Thoracic aorta (tissue), 2 donors: Measurements from ENCODE around the gene CUEDC1. TPM values are rescaled to one million over a fixed set of nuclear protein-coding genes. Genes with fewer than 3 reads are reported as not detected.
"Not testable (repeated sequence)": the region's sequence is repeated elsewhere in the genome, so short reads cannot be mapped to it uniquely, and the experiment has no call there.

Experiments used
- ATAC-seq: fragments of 150-250 bp; one replicate; pipeline ENCODE4 v1.8.0; 2017; ENCODE audit warnings: low read depth; ENCODE audit not compliant: insufficient number of reproducible peaks, low FRiP score
- DNase-seq: peaks from one replicate; pipeline ENCODE4 v3.0.0-alpha.2; 2020; ENCODE audit warnings: low spot score
- H3K27ac ChIP-seq, 2 donors: fragments of 200-600 bp; sonication (generic); 1 replicate in 1 of 2; 2 replicates in 1 of 2; pipeline ENCODE4 v1.5.1; 2016; ENCODE audit warnings: mild to moderate bottlenecking in 2 of 2, moderate library complexity in 2 of 2
- H3K27me3 ChIP-seq: fragments of 200-600 bp; sonication (generic); replicated peaks from 2 replicates; pipeline ENCODE4 v1.6.0; 2016; ENCODE audit warnings: mild to moderate bottlenecking; ENCODE audit not compliant: insufficient read depth
- H3K36me3 ChIP-seq: fragments of 200-600 bp; sonication (generic); one replicate; pipeline ENCODE4 v1.5.1; 2016
- H3K4me1 ChIP-seq, 2 donors: fragments of 200-600 bp; sonication (generic); 1 replicate in 1 of 2; 2 replicates in 1 of 2; pipeline versions ENCODE4 v1.5.1 to v1.6.0; 2016; ENCODE audit warnings: low read depth in 2 of 2, mild to moderate bottlenecking in 1 of 2; ENCODE audit not compliant: control insufficient read depth in 1 of 2
- H3K4me3 ChIP-seq: fragments of 200-600 bp; sonication (generic); 2 replicates; pipeline ENCODE4 v1.5.1; 2016; ENCODE audit warnings: mild to moderate bottlenecking
- H3K9me3 ChIP-seq: fragments of 200-600 bp; sonication (generic); 2 replicates; pipeline ENCODE4 v1.5.1; 2016
- CTCF ChIP-seq: fragments of 200-600 bp; sonication (generic); IDR thresholded peaks from one replicate; pipeline ENCODE4 v1.5.1; 2019; ENCODE audit warnings: antibody characterized with exemption
- total RNA-seq, 2 donors: library from RNA; depleted of rRNA; stranded (reverse); fragments of >200 nt; gene quantifications; one replicate each; pipeline versions ENCODE4 v1.1.0 to v1.2.3, GENCODE V29; 2016

The CUEDC1 gene
- total RNA-seq, 2 donors from 2014 or later = 32.7 to 93.1 TPM

DNA sequence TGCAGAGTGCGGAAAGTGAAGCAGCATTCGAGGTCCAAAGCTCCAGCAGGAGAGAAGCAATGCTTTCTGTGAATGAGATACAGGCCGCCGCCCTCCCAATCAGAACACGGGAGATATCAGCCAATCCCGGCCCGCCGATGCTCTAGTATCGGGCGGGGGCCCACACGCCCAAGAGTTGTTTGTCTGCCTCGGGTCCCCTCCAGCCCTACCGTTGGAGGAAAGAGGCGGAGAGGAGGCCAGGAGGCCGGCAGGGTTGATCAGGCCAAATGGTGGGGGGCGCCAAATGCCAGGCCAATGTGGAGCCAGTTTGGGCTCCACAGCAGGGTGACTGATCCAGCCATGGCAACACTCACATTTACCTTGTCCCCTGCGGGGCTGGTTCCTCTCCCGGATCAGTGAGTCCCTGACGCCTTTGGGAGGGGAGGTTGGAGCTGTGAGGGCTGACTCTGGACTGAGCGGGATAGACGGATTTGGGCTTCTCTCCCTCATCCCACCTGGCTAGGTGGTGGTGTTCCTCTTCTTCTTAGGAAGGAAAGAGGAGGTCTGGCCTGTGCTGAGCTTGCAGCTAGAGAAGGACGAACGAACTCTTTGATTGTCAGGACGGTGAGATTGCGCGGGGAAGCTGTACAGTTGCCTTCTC lies 10.4 kb upstream of the CUEDC1 start:
- no peak for TF ChIP-seq CTCF
- H3K27me3 ChIP-seq = no peaks in the 10 kb centered on the region
- DNase-seq = no peak

DNA sequence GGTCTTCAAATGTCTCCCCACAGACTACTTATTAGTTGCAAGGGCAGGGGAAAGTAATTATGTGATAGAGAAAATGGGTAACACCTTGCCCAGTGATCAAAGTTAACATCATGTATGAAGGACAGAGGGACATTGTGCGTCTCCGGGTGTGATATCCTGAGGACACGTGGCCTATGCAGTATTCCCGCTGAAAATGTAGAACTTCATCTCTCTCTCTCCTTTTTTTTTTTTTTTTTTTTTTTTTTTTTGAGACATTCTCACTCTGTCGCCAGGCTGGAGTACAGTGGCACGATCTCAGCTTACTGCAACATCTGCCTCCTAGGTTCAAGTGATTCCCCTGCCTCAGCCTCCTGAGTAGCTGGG lies 7.9 kb upstream of the CUEDC1 start:
- DNase-seq = no peak
- H3K27ac ChIP-seq = no peak overlapping the region
- H3K27me3 ChIP-seq = no peaks in the 10 kb centered on the region
- TF ChIP-seq CTCF = no peak
- no peaks in the 10 kb centered on the region for H3K36me3 ChIP-seq
- ATAC-seq = no peak
- no peak overlapping the region for H3K4me3 ChIP-seq
- H3K4me1 ChIP-seq = no peaks in the 10 kb centered on the region
- H3K9me3 ChIP-seq = no peaks in the 10 kb centered on the region

More for the DNA sequence above, 10.4 kb upstream of the CUEDC1 start:
- Histone ChIP-seq H3K9me3 (no peaks in the 10 kb centered on the region), H3K4me1 (no peaks in the 10 kb centered on the region), H3K27ac (no peak overlapping the region), H3K36me3 (no peaks in the 10 kb centered on the region), H3K4me3 (no peak overlapping the region)
- no peak for ATAC-seq

DNA sequence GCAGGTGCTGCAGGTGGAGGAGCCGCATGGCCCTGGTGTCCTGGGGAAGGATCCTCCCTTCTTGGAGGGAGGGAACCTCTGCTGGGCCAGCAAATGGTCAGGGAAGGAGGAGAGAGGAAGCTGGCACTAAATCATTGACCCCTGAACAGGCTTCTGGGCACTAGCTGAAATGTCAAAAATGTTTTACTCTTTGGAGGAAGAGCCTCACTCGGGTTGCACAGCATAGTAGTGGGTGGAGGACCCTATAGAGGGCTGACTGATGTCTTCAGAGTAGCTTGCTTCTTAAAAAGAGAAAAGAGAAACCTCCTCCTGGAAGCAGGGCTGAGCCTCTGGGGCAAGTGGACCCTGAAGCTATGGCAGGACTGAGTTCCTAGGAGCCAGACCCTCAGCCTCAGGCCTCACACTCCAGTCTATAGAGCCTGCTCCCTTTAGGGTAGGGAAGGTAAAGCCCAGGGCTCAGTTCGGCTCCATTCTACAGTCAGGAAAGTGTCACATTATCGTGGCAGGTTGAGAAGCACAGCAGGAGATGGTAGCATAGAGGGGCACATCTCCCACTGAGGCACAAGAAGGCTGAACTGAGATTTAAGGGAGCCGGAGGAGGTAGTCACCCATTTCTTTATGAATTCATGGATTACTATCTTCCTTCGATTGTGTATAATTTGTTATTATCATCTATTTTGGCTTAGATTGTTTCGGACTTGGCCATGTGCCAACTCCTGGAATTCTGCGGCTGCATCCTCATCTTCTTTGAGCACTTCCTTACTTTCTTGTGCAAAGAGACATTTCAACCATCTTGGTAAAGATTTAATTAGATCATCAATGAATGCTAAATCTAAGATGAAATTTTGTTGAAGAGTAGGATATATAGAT lies 7.3 kb upstream of the CUEDC1 start:
- Histone ChIP-seq H3K4me1 (no peaks in the 10 kb centered on the region), H3K4me3 (no peak overlapping the region), H3K36me3 (no peaks in the 10 kb centered on the region), H3K27ac (no peak overlapping the region), H3K27me3 (no peaks in the 10 kb centered on the region), H3K9me3 (no peaks in the 10 kb centered on the region)
- DNase-seq (no peak), ATAC-seq (no peak)
- no peak for TF ChIP-seq CTCF

GRCh38 chr17:57959929-57960328 lies 4.7 kb upstream of the CUEDC1 start:
- H3K36me3 ChIP-seq = no peaks in the 10 kb centered on the region
- H3K27me3 ChIP-seq = no peaks in the 10 kb centered on the region
- no peak overlapping the region for H3K4me3 ChIP-seq
- ATAC-seq = no peak
- peaks cover 0 to 11% of the 10 kb centered on the region in 2 donors for H3K4me1 ChIP-seq
- TF ChIP-seq CTCF = no peak
- H3K27ac ChIP-seq = no peak overlapping the region
- DNase-seq = no peak
- H3K9me3 ChIP-seq = no peaks in the 10 kb centered on the region

DNA sequence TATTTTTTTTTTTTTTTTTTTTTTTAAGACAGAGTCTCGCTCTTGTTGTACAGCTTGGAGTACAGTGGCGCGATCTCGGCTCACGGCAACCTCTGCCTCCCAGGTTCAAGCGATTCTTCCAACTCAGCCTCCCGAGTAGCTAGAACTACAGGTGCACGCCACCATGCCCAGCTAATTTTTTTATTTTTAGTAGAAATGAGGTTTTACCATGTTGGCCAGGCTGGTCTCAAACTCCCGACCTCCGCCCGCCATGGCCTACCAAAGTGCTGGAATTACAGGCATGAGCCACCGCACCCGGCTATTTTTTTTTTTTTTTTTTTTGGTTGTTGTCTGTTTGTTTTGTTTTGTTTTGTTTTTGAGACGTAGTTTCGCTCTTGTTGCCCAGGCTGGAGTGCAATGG lies 3.2 kb upstream of the CUEDC1 start:
- not testable (repeated sequence) for H3K36me3 ChIP-seq, ATAC-seq, H3K27ac ChIP-seq, DNase-seq, H3K9me3 ChIP-seq, H3K27me3 ChIP-seq, H3K4me3 ChIP-seq
- H3K4me1 ChIP-seq = peaks cover 0 to 19% of the 10 kb centered on the region in 2 donors
